NB4 (cell line): ENCODE measurements around the gene ZMYND11.

Experiments used
- DNase-seq: peaks from one replicate; pipeline ENCODE4 v3.0.0; 2010; ENCODE audit warnings: low read depth
- H3K4me3 ChIP-seq: one replicate; pipeline ENCODE4 v1.5.1; 2011; ENCODE audit warnings: mild to moderate bottlenecking, low read depth, low read length, moderate library complexity
- CTCF ChIP-seq: IDR thresholded peaks from one replicate; pipeline ENCODE4 v1.5.1; 2012; ENCODE audit warnings: low read depth, low read length
- MAX ChIP-seq: IDR thresholded peaks from 2 replicates; pipeline ENCODE4 v1.6.1; 2011; ENCODE audit warnings: low read depth, low read length
- MYC ChIP-seq: IDR thresholded peaks from 2 replicates; pipeline ENCODE4 v1.6.1; 2011; ENCODE audit warnings: low read depth, low read length
- POLR2A ChIP-seq: IDR thresholded peaks from 2 replicates; pipeline ENCODE4 v1.6.1; 2011; ENCODE audit warnings: mild to moderate bottlenecking; ENCODE audit not compliant: insufficient read length; ENCODE audit errors: extremely low read depth

Gene ZMYND11

GRCh38 chr10:287814-288213 lies 152.6 kb downstream of the ZMYND11 start:
- no peak for DNase-seq
- no peak for TF ChIP-seq CTCF
- no peak for TF ChIP-seq POLR2A
- no peak for TF ChIP-seq MYC
- TF ChIP-seq MAX = no peak
- H3K4me3 ChIP-seq = no peak overlapping the region

- no peak for TF ChIP-seq MYC
- no peak for TF ChIP-seq POLR2A
- TF ChIP-seq CTCF = no peak
- no peak for DNase-seq
- H3K4me3 ChIP-seq = no peak overlapping the region
These were observed 153.3 kb downstream of the ZMYND11 start for GRCh38 chr10:288316-289200.

GRCh38 chr10:289581-289980 lies 154.3 kb downstream of the ZMYND11 start:
- no peak for DNase-seq
- TF ChIP-seq MAX = no peak
- TF ChIP-seq MYC = no peak
- TF ChIP-seq POLR2A = no peak
- no peak for TF ChIP-seq CTCF
- no peak overlapping the region for H3K4me3 ChIP-seq

- no peak for TF ChIP-seq CTCF
- no peak for TF ChIP-seq MYC
- no peak for TF ChIP-seq MAX
- no peak for TF ChIP-seq POLR2A
- no peak overlapping the region for H3K4me3 ChIP-seq
- DNase-seq = no peak
These were observed 154.9 kb downstream of the ZMYND11 start for GRCh38 chr10:290026-290725.

GRCh38 chr10:293636-294035 lies 158.4 kb downstream of the ZMYND11 start:
- H3K4me3 ChIP-seq = no peak overlapping the region
- TF ChIP-seq CTCF (no peak), POLR2A (no peak), MYC (no peak), MAX (no peak)
- no peak for DNase-seq
